ENCODE data around the gene RAX2.
A peak's percentile ranks its signal among the peaks of the same experiment; 100 is the strongest.

The RAX2 gene

GRCh38 chr19:3783660-3784584, 11.9 kb upstream of the RAX2 start:
- H3K4me3 ChIP-seq (ENCODE audit: low read depth, low read length): no peak overlapping the region
- no peak for DNase-seq (ENCODE audit: low read depth)
- peak; percentile 28 for TF ChIP-seq CTCF (IDR thresholded peaks at IDR 0.05; ENCODE audit: insufficient read depth, low read depth, low read length, missing control alignments)

GRCh38 chr19:3782903-3783302, 10.9 kb upstream of the RAX2 start:
- no peak for DNase-seq (ENCODE audit: low read depth)

GRCh38 chr19:3782330-3782729, 10.3 kb upstream of the RAX2 start:
- no peak overlapping the region for H3K4me3 ChIP-seq (ENCODE audit: low read depth, low read length)
- TF ChIP-seq CTCF (IDR thresholded peaks at IDR 0.05; ENCODE audit: insufficient read depth, low read depth, low read length, missing control alignments): no peak
- DNase-seq (ENCODE audit: low read depth): no peak

More at GRCh38 chr19:3782903-3783302, 10.9 kb upstream of the RAX2 start:
- no peak for TF ChIP-seq CTCF (IDR thresholded peaks at IDR 0.05; ENCODE audit: insufficient read depth, low read depth, low read length, missing control alignments)
- H3K4me3 ChIP-seq (ENCODE audit: low read depth, low read length): no peak overlapping the region

- TF ChIP-seq CTCF (IDR thresholded peaks at IDR 0.05; ENCODE audit: insufficient read depth, low read depth, low read length, missing control alignments): no peak
- DNase-seq (ENCODE audit: low read depth): no peak
- no peak overlapping the region for H3K4me3 ChIP-seq (ENCODE audit: low read depth, low read length)
These were observed 9.6 kb upstream of the RAX2 start for GRCh38 chr19:3781603-3782002.

- DNase-seq (ENCODE audit: low read depth): peak; percentile 17
- no peak for TF ChIP-seq CTCF (IDR thresholded peaks at IDR 0.05; ENCODE audit: insufficient read depth, low read depth, low read length, missing control alignments)
- no peak overlapping the region for H3K4me3 ChIP-seq (ENCODE audit: low read depth, low read length)
These were observed 8.8 kb upstream of the RAX2 start for GRCh38 chr19:3780786-3781304.

- DNase-seq (ENCODE audit: low read depth): no peak
- TF ChIP-seq CTCF (IDR thresholded peaks at IDR 0.05; ENCODE audit: insufficient read depth, low read depth, low read length, missing control alignments): no peak
- H3K4me3 ChIP-seq (ENCODE audit: low read depth, low read length): no peak overlapping the region
These were observed 7.1 kb upstream of the RAX2 start for GRCh38 chr19:3778899-3779723.

Data from GM12865 (cell line).